ENCODE results near the gene TMPRSS2. TPM values are rescaled to one million over a fixed set of nuclear protein-coding genes. Genes with fewer than 3 reads are reported as not detected.
"Not testable (repeated sequence)": the region's sequence is repeated elsewhere in the genome, so short reads cannot be mapped to it uniquely, and the experiment has no call there.

The TMPRSS2 gene
- total and polyA plus RNA-seq, 5 donors, result 0.05 TPM; not detected in 4

- no peaks in the 10 kb centered on the region for H3K27me3 ChIP-seq (ENCODE audit: control insufficient read depth, insufficient read depth)
- H3K4me3 ChIP-seq (ENCODE audit: low read length), result no peak overlapping the region
- no peaks in the 10 kb centered on the region for H3K9me3 ChIP-seq (ENCODE audit: control insufficient read depth, low read length)
- H3K4me1 ChIP-seq (ENCODE audit: control insufficient read depth, insufficient read depth, low read length), result peaks cover 3% of the 10 kb centered on the region
- intact Hi-C loops (cut with DNase I), result no loop called here
- H3K27ac ChIP-seq (ENCODE audit: low read length), result no peak overlapping the region
- DNase-seq (no peak), ATAC-seq (no peak)
- WGBS, result 97% methylated on average over 19 of the region's 19 CpGs
These were observed 85.2 kb downstream of the TMPRSS2 start for GRCh38 chr21:41422546-41423304.

DNA sequence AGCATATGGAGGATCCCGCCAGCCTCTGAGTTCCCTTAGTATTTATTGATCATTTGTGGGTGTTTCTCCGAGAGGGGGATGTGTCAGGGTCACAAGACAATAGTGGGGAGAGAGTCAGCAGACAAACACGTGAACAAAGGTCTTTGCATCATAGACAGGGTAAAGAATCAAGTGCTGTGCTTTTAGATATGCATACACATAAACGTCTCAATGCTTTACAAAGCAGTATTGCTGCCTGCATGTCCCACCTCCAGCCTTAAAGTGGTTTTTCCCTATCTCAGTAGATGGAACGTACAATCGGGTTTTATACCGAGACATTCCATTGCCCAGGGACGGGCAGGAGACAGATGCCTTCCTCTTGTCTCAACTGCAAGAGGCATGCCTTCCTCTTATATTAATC, 87.0 kb downstream of the TMPRSS2 start:
- H3K27ac ChIP-seq (ENCODE audit: low read length); DNase-seq; H3K4me1 ChIP-seq (ENCODE audit: control insufficient read depth, insufficient read depth, low read length); intact Hi-C loops (cut with DNase I); H3K27me3 ChIP-seq (ENCODE audit: control insufficient read depth, insufficient read depth); H3K9me3 ChIP-seq (ENCODE audit: control insufficient read depth, low read length); ATAC-seq; H3K4me3 ChIP-seq (ENCODE audit: low read length): not testable (repeated sequence)
- WGBS, result 28% methylated on average over 6 of the region's 8 CpGs

DNA sequence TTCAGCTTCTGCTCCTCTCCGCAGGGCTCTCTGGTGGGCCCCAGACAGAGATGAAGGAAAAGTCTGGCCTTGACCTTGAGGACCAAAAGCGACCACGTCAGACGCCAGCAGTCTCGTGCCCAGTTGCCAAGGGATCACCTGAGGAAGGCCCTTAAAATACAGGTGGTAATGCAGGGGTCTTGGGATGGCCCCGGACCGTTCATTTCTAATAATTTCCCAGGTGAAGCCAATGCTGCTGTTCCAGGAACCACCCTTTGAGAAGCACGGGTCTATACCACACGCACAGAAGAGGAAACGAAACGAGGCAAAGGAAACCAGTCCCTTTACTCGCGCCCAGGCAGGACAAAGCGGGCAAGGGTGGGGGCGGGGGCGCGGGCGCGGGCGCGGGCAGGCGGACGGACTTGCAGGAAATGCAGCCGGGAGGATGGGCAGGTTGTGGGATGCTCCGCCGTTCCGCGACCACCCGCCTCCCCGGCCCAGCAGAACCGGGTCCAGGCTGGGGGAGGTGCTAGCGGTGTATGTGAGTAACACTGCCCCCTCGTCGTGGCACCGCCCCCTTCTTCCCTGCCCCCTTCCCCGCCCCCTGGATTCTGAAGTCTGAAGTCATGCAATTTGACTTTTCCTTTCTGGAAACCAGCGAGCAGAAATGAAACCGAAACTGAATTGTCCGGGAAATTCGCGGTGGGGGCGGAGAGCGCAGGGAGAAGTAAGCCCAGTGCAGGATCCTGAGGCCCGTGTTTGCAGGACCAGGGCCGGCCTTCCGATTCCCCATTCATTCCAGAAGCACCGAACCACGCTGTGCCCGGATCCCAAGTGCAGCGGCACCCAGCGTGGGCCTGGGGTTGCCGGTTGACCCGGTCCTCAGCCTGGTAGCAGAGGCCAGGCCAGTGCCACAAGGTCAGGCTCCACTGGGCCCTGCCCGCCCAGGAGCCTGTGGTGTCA, 87.8 kb downstream of the TMPRSS2 start:
- WGBS, result 6% methylated on average over 54 of the region's 54 CpGs

GRCh38 chr21:41418956-41419680, 88.8 kb downstream of the TMPRSS2 start:
- Histone ChIP-seq H3K9me3 (ENCODE audit: control insufficient read depth, low read length) (no peaks in the 10 kb centered on the region), H3K27ac (ENCODE audit: low read length) (no peak overlapping the region), H3K27me3 (ENCODE audit: control insufficient read depth, insufficient read depth) (no peaks in the 10 kb centered on the region), H3K4me3 (ENCODE audit: low read length) (no peak overlapping the region), H3K4me1 (ENCODE audit: control insufficient read depth, insufficient read depth, low read length) (peaks cover 3% of the 10 kb centered on the region)
- ATAC-seq (no peak), DNase-seq (no peak)
- intact Hi-C loops (cut with DNase I), result no loop called here
- 93% methylated on average over 11 of the region's 11 CpGs for WGBS

More for the DNA sequence above, 87.8 kb downstream of the TMPRSS2 start:
- intact Hi-C loops (cut with DNase I), result no loop called here
- H3K27me3 ChIP-seq (ENCODE audit: control insufficient read depth, insufficient read depth), result no peaks in the 10 kb centered on the region
- peak; percentile 97 for ATAC-seq
- H3K4me1 ChIP-seq (ENCODE audit: control insufficient read depth, insufficient read depth, low read length), result peaks cover 3% of the 10 kb centered on the region
- peak overlapping the region; percentile 73 for H3K4me3 ChIP-seq (ENCODE audit: low read length)
- DNase-seq, result peak; percentile 87 to 93 (median 93)
- H3K27ac ChIP-seq (ENCODE audit: low read length), result peak overlapping the region; percentile 61
- H3K9me3 ChIP-seq (ENCODE audit: control insufficient read depth, low read length), result no peaks in the 10 kb centered on the region

DNA sequence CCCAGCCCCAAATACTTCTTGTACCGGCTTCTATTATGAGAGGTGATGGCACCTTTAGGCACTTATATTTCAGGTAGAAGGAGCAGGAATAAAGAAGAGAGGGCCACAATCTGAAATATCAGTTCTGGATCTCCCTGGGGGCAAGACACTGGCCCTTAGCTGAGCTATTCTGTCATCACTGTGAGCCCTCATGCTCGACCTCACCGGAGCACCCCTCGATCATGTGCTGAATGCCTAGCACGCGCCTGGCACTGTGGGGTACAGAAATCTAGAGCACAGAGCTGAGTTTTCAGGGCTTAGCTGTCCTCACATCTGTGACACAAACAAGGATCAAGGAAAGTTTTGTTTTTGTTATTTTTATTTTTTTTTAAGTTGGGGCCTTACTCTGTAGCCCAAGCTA, 89.6 kb downstream of the TMPRSS2 start:
- Histone ChIP-seq H3K27ac (ENCODE audit: low read length) (no peak overlapping the region), H3K27me3 (ENCODE audit: control insufficient read depth, insufficient read depth) (no peaks in the 10 kb centered on the region), H3K4me1 (ENCODE audit: control insufficient read depth, insufficient read depth, low read length) (peaks cover 3% of the 10 kb centered on the region), H3K9me3 (ENCODE audit: control insufficient read depth, low read length) (no peaks in the 10 kb centered on the region), H3K4me3 (ENCODE audit: low read length) (no peak overlapping the region)
- ATAC-seq (no peak), DNase-seq (no peak)
- intact Hi-C loops (cut with DNase I), result no loop called here
- WGBS, result 92% methylated on average over 6 of the region's 6 CpGs

GRCh38 chr21:41417505-41417904, 90.5 kb downstream of the TMPRSS2 start:
- H3K27ac ChIP-seq (ENCODE audit: low read length); H3K27me3 ChIP-seq (ENCODE audit: control insufficient read depth, insufficient read depth); ATAC-seq; DNase-seq; H3K4me3 ChIP-seq (ENCODE audit: low read length); intact Hi-C loops (cut with DNase I); H3K4me1 ChIP-seq (ENCODE audit: control insufficient read depth, insufficient read depth, low read length); H3K9me3 ChIP-seq (ENCODE audit: control insufficient read depth, low read length): not testable (repeated sequence)
- 82% methylated on average over 2 of the region's 2 CpGs for WGBS

Other genes starting within 250 kb of the TMPRSS2 start
- under 1 TPM in 3 of 4 donors, not detected in 1; 0.37 to 0.79 (median 0.78) TPM for gene FAM3B, start 191.4 kb downstream of the TMPRSS2 start, total RNA-seq
- 0.29 TPM for gene FAM3B, start 191.4 kb downstream of the TMPRSS2 start, polyA plus RNA-seq
- 10 to 100 TPM in 2 of 4 donors, 1 to 10 TPM in 2; 5.5 to 13.1 (median 10.6) TPM for gene MX2, start 146.1 kb downstream of the TMPRSS2 start, total RNA-seq
- gene MX2, start 146.1 kb downstream of the TMPRSS2 start, polyA plus RNA-seq, result 6.2 TPM
- 10 to 100 TPM; 15.0 to 37.5 (median 18.0) TPM for gene MX1, start 81.9 kb downstream of the TMPRSS2 start, total RNA-seq
- 12.7 TPM for gene MX1, start 81.9 kb downstream of the TMPRSS2 start, polyA plus RNA-seq

All from right cardiac atrium (tissue), 5 donors.